Measurements from ENCODE around the gene XPNPEP1. TPM values are rescaled to one million over a fixed set of nuclear protein-coding genes. Genes with fewer than 3 reads are reported as not detected.

The XPNPEP1 gene
- total RNA-seq, 6 experiments from 2014 or later, result 13.9 to 57.8 (median 29.4) TPM

GRCh38 chr10:109912335-109913281 is 10.7 kb downstream of the XPNPEP1 start:
- intact Hi-C loops (cut with DNase I), result no loop called here
- DNase-seq (no peak), ATAC-seq (peak in 1 of 4 donors; percentile 16)
- Histone ChIP-seq H3K4me1 (peaks cover 0 to 12% (median 4%) of the 10 kb centered on the region in 4 donors), H3K36me3 (peaks cover 0 to 5% (median 1%) of the 10 kb centered on the region in 4 donors), H3K27ac (no peak overlapping the region), H3K9me3 (no peaks in the 10 kb centered on the region), H3K27me3 (no peaks in the 10 kb centered on the region), H3K4me3 (no peak overlapping the region)
- no peak for TF ChIP-seq POLR2A (IDR thresholded peaks at IDR 0.05)
- TF ChIP-seq CTCF (IDR thresholded peaks at IDR 0.05), result no peak
- WGBS (ENCODE audit: insufficient coverage, low coverage, low lambda C conversion rate, missing lambda C conversion rate), result 88% methylated on average over 2 of the region's 2 CpGs

DNA sequence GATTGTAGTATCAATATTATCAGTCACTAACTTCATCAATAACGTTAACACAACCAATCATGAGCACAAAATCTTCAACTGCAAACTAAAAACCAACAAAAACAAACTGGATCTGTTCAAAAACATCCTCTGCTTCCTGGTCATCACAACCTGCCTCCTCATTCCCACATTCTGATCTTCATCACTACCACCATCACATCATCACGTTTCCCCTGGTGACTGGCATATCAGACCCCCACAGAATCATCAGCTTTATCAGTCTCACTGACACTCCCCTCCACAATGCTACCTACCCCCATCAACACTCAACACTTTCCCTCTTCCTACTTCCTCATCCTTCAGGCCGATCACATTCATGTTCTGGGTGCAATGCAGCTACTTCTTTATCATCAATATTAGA is 11.4 kb downstream of the XPNPEP1 start:
- H3K27ac ChIP-seq, result no peak overlapping the region
- TF ChIP-seq CTCF (IDR thresholded peaks at IDR 0.05) (no peak), POLR2A (IDR thresholded peaks at IDR 0.05) (no peak)
- no peaks in the 10 kb centered on the region for H3K27me3 ChIP-seq
- ATAC-seq (no peak), DNase-seq (no peak)
- no peaks in the 10 kb centered on the region for H3K9me3 ChIP-seq
- H3K4me1 ChIP-seq, result peaks cover 0 to 12% (median 4%) of the 10 kb centered on the region in 4 donors
- H3K4me3 ChIP-seq, result no peak overlapping the region
- intact Hi-C loops (cut with DNase I), result no loop called here
- WGBS (ENCODE audit: insufficient coverage, low coverage, low lambda C conversion rate, missing lambda C conversion rate), result 81% methylated on average over 3 of the region's 3 CpGs
- peaks cover 0 to 11% (median 3%) of the 10 kb centered on the region in 4 donors for H3K36me3 ChIP-seq

DNA sequence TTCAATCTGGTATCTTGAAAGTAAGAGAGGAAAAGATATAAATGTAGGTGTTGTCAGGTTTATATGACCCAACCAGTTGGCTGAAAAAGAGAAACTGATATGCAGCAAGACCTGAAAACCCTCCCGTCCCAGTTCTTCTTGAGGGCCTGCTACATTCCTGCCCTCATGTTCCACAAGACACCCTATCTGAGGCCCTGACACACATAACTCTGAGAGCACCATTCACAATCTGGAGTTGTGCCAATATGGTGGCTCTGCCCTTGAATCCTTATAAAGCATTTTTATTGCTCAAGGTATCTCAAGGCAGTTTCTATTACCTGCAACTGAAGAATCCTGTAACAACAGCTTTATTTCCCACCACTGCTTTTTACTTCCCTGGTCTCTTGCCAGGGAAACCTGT is 17.0 kb downstream of the XPNPEP1 start:
- intact Hi-C loops (cut with DNase I), result no loop called here
- WGBS (ENCODE audit: insufficient coverage, low coverage, low lambda C conversion rate, missing lambda C conversion rate), result no CpG with 5 or more reads among the region's 1 CpG
- TF ChIP-seq POLR2A (IDR thresholded peaks at IDR 0.05) (no peak), CTCF (IDR thresholded peaks at IDR 0.05) (no peak)
- Histone ChIP-seq H3K36me3 (peaks cover 0 to 8% (median 4%) of the 10 kb centered on the region in 4 donors), H3K4me3 (no peak overlapping the region), H3K4me1 (no peaks in the 10 kb centered on the region), H3K9me3 (no peaks in the 10 kb centered on the region), H3K27me3 (no peaks in the 10 kb centered on the region), H3K27ac (no peak overlapping the region)
- ATAC-seq (no peak), DNase-seq (no peak)

DNA sequence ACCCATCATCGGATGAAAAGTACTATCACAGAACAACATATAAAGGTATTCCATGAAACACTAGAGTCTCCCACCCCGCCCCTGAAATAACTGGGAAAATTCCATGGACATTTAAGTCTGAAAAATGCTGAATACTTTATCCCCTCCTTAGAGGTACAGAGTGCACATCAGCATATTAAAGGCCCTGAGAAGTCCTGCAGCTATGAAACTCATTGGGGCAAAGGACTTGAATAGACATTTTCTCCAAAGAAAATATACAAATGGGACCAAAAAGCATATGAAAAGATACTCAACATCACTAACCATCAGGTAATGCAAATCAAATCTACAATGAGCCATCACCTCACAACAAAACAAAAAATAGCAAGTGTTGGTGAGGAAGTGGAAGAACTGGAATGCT is 18.9 kb downstream of the XPNPEP1 start:
- no peaks in the 10 kb centered on the region for H3K9me3 ChIP-seq
- peaks cover 0 to 8% (median 4%) of the 10 kb centered on the region in 4 donors for H3K36me3 ChIP-seq
- H3K4me3 ChIP-seq, result no peak overlapping the region
- WGBS (ENCODE audit: insufficient coverage, low coverage, low lambda C conversion rate, missing lambda C conversion rate), result 100% methylated on average over 2 of the region's 2 CpGs
- ATAC-seq (no peak), DNase-seq (no peak)
- TF ChIP-seq POLR2A (IDR thresholded peaks at IDR 0.05), result no peak
- no peak for TF ChIP-seq CTCF (IDR thresholded peaks at IDR 0.05)
- no peak overlapping the region for H3K27ac ChIP-seq
- H3K27me3 ChIP-seq, result no peaks in the 10 kb centered on the region
- H3K4me1 ChIP-seq, result peaks cover 0 to 12% (median 4%) of the 10 kb centered on the region in 4 donors
- intact Hi-C loops (cut with DNase I), result no loop called here
